ENCODE data around the gene UBE2H.
A peak's percentile ranks its signal among the peaks of the same experiment; 100 is the strongest.
"Not testable (repeated sequence)": the region's sequence is repeated elsewhere in the genome, so short reads cannot be mapped to it uniquely, and the experiment has no call there.

The UBE2H gene

DNA sequence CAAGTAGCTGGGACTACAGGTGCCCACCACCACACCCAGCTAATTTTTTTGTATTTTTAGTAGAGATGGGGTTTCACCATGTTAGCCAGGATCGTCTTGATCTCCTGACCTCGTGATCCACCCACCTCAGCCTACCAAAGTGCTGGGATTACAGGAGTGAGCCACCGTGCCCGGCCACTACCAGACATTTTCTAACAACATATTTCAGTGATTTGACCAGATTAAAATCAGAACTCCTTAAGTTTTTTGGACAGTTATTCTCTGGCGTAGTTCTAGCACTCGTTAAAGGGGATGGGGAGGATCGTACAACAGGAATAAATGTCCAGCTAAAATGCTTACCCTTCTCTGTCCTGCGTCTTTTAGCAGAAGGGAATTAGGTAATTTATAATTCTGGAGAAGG, 88.1 kb downstream of the UBE2H start:
- Histone ChIP-seq H3K4me1 (ENCODE audit: control insufficient read depth, insufficient read depth, low read depth, low read length) (peaks cover 17% of the 10 kb centered on the region), H3K9ac (ENCODE audit: low read length) (peak overlapping the region; percentile 27), H3K27ac (ENCODE audit: low read length, poor library complexity, severe bottlenecking) (peak overlapping the region; percentile 10)
- not testable (repeated sequence) for H3K4me2 ChIP-seq (ENCODE audit: low read length, poor library complexity, severe bottlenecking); H3K4ac ChIP-seq (ENCODE audit: low read depth in 1 of 2, low read length in 2 of 2); H2BK15ac ChIP-seq (ENCODE audit: low read depth, poor library complexity, severe bottlenecking); H3K36me3 ChIP-seq (ENCODE audit: control insufficient read depth in 1 of 2, insufficient read depth in 2 of 2, low read depth in 1 of 2, low read length in 2 of 2); H2AFZ ChIP-seq (ENCODE audit: low read depth, low read length); H4K91ac ChIP-seq (ENCODE audit: low read length); H2BK12ac ChIP-seq (ENCODE audit: low read length in 2 of 2); H3K14ac ChIP-seq (ENCODE audit: low read length in 2 of 2); H2BK120ac ChIP-seq (ENCODE audit: low read depth, low read length); H3K4me3 ChIP-seq (ENCODE audit: insufficient read depth in 1 of 2, low read depth in 1 of 2, low read length in 2 of 2); H2AK5ac ChIP-seq (ENCODE audit: low read length, severe bottlenecking); H4K8ac ChIP-seq (ENCODE audit: low read length); H3K79me1 ChIP-seq (replicated peaks; ENCODE audit: low read length, poor library complexity, severe bottlenecking); H3K27me3 ChIP-seq (ENCODE audit: control insufficient read depth in 1 of 2, insufficient read depth in 1 of 2, low read length in 2 of 2); H3K23ac ChIP-seq (ENCODE audit: low read length in 2 of 2); H3K9me3 ChIP-seq (ENCODE audit: control insufficient read depth, low read length); H3K18ac ChIP-seq (ENCODE audit: low read depth in 1 of 2, low read length in 2 of 2); DNase-seq; H2BK5ac ChIP-seq (ENCODE audit: low read depth, low read length, poor library complexity, severe bottlenecking)
- WGBS = 87% methylated on average over 7 of the region's 8 CpGs

DNA sequence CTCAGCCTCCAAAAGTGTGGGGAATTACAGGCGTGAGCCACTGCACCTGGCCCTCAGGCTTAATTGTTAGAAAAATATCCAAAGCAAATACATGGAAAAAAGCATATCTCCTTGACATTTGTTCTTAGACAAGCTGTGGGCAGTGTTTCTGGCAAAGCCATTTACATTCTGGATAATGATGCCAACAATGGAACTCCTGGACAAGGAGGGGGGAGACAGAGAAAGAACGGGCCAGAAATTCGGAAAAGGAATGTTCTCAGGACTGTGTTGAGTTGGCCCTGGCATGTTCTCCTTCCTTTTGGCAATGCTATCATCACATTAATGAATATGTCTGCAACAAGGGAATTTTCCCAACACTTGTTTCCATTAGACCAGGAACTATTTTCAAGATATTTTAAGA, 88.7 kb downstream of the UBE2H start:
- 100% methylated on average over 1 of the region's 3 CpGs for WGBS
- H3K9ac ChIP-seq (ENCODE audit: low read length) = no peak overlapping the region
- no peak for DNase-seq

DNA sequence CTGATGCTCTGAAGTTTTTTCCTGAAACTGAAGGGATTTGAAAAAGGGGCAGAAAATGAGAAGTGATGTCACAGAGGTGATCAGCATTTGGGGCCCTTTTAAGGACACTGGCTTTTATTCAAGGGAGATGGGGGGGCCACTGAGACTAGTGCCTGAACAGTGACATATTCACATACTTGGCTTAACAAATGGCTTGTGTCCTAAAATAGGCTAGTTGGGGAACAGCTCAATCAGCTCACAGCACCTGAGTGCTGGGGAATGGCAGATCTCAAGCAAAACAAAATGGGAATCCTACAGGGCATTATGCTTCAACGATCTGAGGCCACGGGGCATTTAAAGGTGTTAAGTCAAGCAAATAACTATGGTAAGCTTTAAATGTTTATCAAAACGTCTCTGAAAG, 90.1 kb downstream of the UBE2H start:
- no peak overlapping the region for H3K14ac ChIP-seq (ENCODE audit: low read length in 2 of 2)
- no peak overlapping the region for H2BK5ac ChIP-seq (ENCODE audit: low read depth, low read length, poor library complexity, severe bottlenecking)
- no peak overlapping the region for H3K23ac ChIP-seq (ENCODE audit: low read length in 2 of 2)
- no peak overlapping the region for H2BK15ac ChIP-seq (ENCODE audit: low read depth, poor library complexity, severe bottlenecking)
- no peak overlapping the region for H4K91ac ChIP-seq (ENCODE audit: low read length)
- DNase-seq = no peak
- no peak overlapping the region for H2BK120ac ChIP-seq (ENCODE audit: low read depth, low read length)
- no peak overlapping the region for H3K9ac ChIP-seq (ENCODE audit: low read length)
- H3K4me3 ChIP-seq (ENCODE audit: insufficient read depth in 1 of 2, low read depth in 1 of 2, low read length in 2 of 2) = no peak overlapping the region
- H3K4me2 ChIP-seq (ENCODE audit: low read length, poor library complexity, severe bottlenecking) = no peak overlapping the region
- H3K4me1 ChIP-seq (ENCODE audit: control insufficient read depth, insufficient read depth, low read depth, low read length) = peaks cover 17% of the 10 kb centered on the region
- no peak overlapping the region for H3K18ac ChIP-seq (ENCODE audit: low read depth in 1 of 2, low read length in 2 of 2)
- no peaks in the 10 kb centered on the region for H3K36me3 ChIP-seq (ENCODE audit: control insufficient read depth in 1 of 2, insufficient read depth in 2 of 2, low read depth in 1 of 2, low read length in 2 of 2)
- no peaks in the 10 kb centered on the region for H3K27me3 ChIP-seq (ENCODE audit: control insufficient read depth in 1 of 2, insufficient read depth in 1 of 2, low read length in 2 of 2)
- no peak overlapping the region for H3K27ac ChIP-seq (ENCODE audit: low read length, poor library complexity, severe bottlenecking)
- no peak overlapping the region for H2AFZ ChIP-seq (ENCODE audit: low read depth, low read length)
- 83% methylated on average over 3 of the region's 3 CpGs for WGBS
- no peaks in the 10 kb centered on the region for H3K9me3 ChIP-seq (ENCODE audit: control insufficient read depth, low read length)
- no peak overlapping the region for H4K8ac ChIP-seq (ENCODE audit: low read length)
- H2BK12ac ChIP-seq (ENCODE audit: low read length in 2 of 2) = no peak overlapping the region
- no peak overlapping the region for H2AK5ac ChIP-seq (ENCODE audit: low read length, severe bottlenecking)
- no peak overlapping the region for H3K4ac ChIP-seq (ENCODE audit: low read depth in 1 of 2, low read length in 2 of 2)
- H3K79me1 ChIP-seq (replicated peaks; ENCODE audit: low read length, poor library complexity, severe bottlenecking) = peaks cover 2% of the 10 kb centered on the region

More for the DNA sequence above, 88.7 kb downstream of the UBE2H start:
- Histone ChIP-seq H3K23ac (ENCODE audit: low read length in 2 of 2) (no peak overlapping the region), H3K27ac (ENCODE audit: low read length, poor library complexity, severe bottlenecking) (no peak overlapping the region), H3K9me3 (ENCODE audit: control insufficient read depth, low read length) (no peaks in the 10 kb centered on the region), H2AFZ (ENCODE audit: low read depth, low read length) (no peak overlapping the region), H3K79me1 (replicated peaks; ENCODE audit: low read length, poor library complexity, severe bottlenecking) (peaks cover 2% of the 10 kb centered on the region), H2BK120ac (ENCODE audit: low read depth, low read length) (no peak overlapping the region), H3K18ac (ENCODE audit: low read depth in 1 of 2, low read length in 2 of 2) (no peak overlapping the region), H3K36me3 (ENCODE audit: control insufficient read depth in 1 of 2, insufficient read depth in 2 of 2, low read depth in 1 of 2, low read length in 2 of 2) (no peaks in the 10 kb centered on the region), H4K8ac (ENCODE audit: low read length) (no peak overlapping the region), H2BK5ac (ENCODE audit: low read depth, low read length, poor library complexity, severe bottlenecking) (no peak overlapping the region), H2BK15ac (ENCODE audit: low read depth, poor library complexity, severe bottlenecking) (no peak overlapping the region), H3K4me1 (ENCODE audit: control insufficient read depth, insufficient read depth, low read depth, low read length) (peaks cover 17% of the 10 kb centered on the region), H2AK5ac (ENCODE audit: low read length, severe bottlenecking) (no peak overlapping the region), H3K4ac (ENCODE audit: low read depth in 1 of 2, low read length in 2 of 2) (no peak overlapping the region), H3K4me2 (ENCODE audit: low read length, poor library complexity, severe bottlenecking) (no peak overlapping the region), H3K4me3 (ENCODE audit: insufficient read depth in 1 of 2, low read depth in 1 of 2, low read length in 2 of 2) (no peak overlapping the region), H3K27me3 (ENCODE audit: control insufficient read depth in 1 of 2, insufficient read depth in 1 of 2, low read length in 2 of 2) (no peaks in the 10 kb centered on the region), H4K91ac (ENCODE audit: low read length) (no peak overlapping the region), H3K14ac (ENCODE audit: low read length in 2 of 2) (no peak overlapping the region), H2BK12ac (ENCODE audit: low read length in 2 of 2) (no peak overlapping the region)

- not testable (repeated sequence) for H3K14ac ChIP-seq (ENCODE audit: low read length in 2 of 2); H3K27ac ChIP-seq (ENCODE audit: low read length, poor library complexity, severe bottlenecking); H2AFZ ChIP-seq (ENCODE audit: low read depth, low read length); H3K79me1 ChIP-seq (replicated peaks; ENCODE audit: low read length, poor library complexity, severe bottlenecking); H2BK15ac ChIP-seq (ENCODE audit: low read depth, poor library complexity, severe bottlenecking); H2AK5ac ChIP-seq (ENCODE audit: low read length, severe bottlenecking); H3K36me3 ChIP-seq (ENCODE audit: control insufficient read depth in 1 of 2, insufficient read depth in 2 of 2, low read depth in 1 of 2, low read length in 2 of 2); H3K9me3 ChIP-seq (ENCODE audit: control insufficient read depth, low read length); H3K4me3 ChIP-seq (ENCODE audit: insufficient read depth in 1 of 2, low read depth in 1 of 2, low read length in 2 of 2); H3K23ac ChIP-seq (ENCODE audit: low read length in 2 of 2); H3K4me2 ChIP-seq (ENCODE audit: low read length, poor library complexity, severe bottlenecking); H2BK12ac ChIP-seq (ENCODE audit: low read length in 2 of 2); H2BK120ac ChIP-seq (ENCODE audit: low read depth, low read length); H3K4ac ChIP-seq (ENCODE audit: low read depth in 1 of 2, low read length in 2 of 2); H4K8ac ChIP-seq (ENCODE audit: low read length); H4K91ac ChIP-seq (ENCODE audit: low read length); H2BK5ac ChIP-seq (ENCODE audit: low read depth, low read length, poor library complexity, severe bottlenecking); H3K18ac ChIP-seq (ENCODE audit: low read depth in 1 of 2, low read length in 2 of 2); H3K9ac ChIP-seq (ENCODE audit: low read length); H3K27me3 ChIP-seq (ENCODE audit: control insufficient read depth in 1 of 2, insufficient read depth in 1 of 2, low read length in 2 of 2)
- 95% methylated on average over 4 of the region's 6 CpGs for WGBS
- H3K4me1 ChIP-seq (ENCODE audit: control insufficient read depth, insufficient read depth, low read depth, low read length) = peaks cover 14% of the 10 kb centered on the region
- DNase-seq = peak; percentile 47
Measured at GRCh38 chr7:129860784-129861183, 92.0 kb downstream of the UBE2H start.

Data from mesenchymal stem cell (in vitro differentiated cells and primary cell).